ENCODE results near the gene CHD2. TPM values are rescaled to one million over a fixed set of nuclear protein-coding genes. Genes with fewer than 3 reads are reported as not detected.

Gene CHD2
- total RNA-seq, 4 donors from 2014 or later, result 149 to 299 (median 213) TPM

DNA sequence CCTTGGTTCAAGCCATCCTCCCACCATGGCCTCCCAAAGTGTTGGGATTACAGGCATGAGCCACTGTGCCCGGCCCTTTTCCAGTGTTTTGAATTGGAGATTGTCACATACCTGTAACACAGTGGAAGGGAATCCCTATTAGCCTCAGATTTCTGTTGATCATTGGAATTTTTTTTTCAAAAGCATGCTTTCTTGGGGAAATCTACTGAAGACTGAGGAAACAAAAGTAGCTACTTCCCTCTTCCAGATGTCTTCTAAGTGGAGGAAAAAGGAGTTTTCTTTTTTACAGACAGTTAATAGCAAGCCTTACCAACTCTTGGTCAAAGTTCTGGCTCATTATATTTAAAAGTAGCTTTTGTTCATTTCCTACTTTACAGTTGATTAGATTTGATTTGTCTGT is 33.7 kb downstream of the CHD2 start:
- H3K36me3 ChIP-seq, result peaks cover 36 to 62% of the 10 kb centered on the region in 2 donors
- no peak overlapping the region for H3K4me3 ChIP-seq (replicated peaks in 1 of 3)
- H3K27me3 ChIP-seq, result no peaks in the 10 kb centered on the region
- WGBS, 2 donors, result 100% methylated on average over 1 of the region's 1 CpG
- no peak for DNase-seq
- peaks cover 25 to 26% of the 10 kb centered on the region in 2 donors for H3K4me1 ChIP-seq
- peak overlapping the region in 2 of 3 donors; percentile 13 to 41 for H3K27ac ChIP-seq
- TF ChIP-seq POLR2A (IDR thresholded peaks at IDR 0.05), result no peak
- TF ChIP-seq, protein P1, sequence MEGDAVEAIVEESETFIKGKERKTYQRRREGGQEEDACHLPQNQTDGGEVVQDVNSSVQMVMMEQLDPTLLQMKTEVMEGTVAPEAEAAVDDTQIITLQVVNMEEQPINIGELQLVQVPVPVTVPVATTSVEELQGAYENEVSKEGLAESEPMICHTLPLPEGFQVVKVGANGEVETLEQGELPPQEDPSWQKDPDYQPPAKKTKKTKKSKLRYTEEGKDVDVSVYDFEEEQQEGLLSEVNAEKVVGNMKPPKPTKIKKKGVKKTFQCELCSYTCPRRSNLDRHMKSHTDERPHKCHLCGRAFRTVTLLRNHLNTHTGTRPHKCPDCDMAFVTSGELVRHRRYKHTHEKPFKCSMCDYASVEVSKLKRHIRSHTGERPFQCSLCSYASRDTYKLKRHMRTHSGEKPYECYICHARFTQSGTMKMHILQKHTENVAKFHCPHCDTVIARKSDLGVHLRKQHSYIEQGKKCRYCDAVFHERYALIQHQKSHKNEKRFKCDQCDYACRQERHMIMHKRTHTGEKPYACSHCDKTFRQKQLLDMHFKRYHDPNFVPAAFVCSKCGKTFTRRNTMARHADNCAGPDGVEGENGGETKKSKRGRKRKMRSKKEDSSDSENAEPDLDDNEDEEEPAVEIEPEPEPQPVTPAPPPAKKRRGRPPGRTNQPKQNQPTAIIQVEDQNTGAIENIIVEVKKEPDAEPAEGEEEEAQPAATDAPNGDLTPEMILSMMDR (IDR thresholded peaks at IDR 0.05), result no peak
- intact Hi-C loops (cut with DNase I), result no loop called here
- no peaks in the 10 kb centered on the region for H3K9me3 ChIP-seq

DNA sequence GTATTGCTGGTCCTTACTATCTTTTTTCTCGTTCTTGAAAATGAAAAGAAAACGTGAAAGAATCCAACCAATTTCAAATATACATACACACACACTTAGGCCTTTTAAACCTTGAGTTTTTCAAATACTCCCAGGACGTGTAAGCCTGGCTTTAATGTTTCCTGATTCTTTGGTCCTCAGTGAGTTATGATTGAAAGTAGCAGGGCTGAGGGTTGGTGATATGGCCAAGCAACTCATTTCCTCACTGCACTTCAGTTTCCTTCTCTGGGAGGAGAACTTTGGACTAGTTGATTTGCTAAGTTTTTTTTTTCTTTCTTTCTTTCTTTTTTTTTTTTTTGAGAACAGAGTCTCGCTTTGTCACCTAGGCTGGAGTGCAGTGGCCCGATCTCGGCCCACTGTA is 34.6 kb downstream of the CHD2 start:
- Histone ChIP-seq H3K27me3 (no peaks in the 10 kb centered on the region), H3K4me3 (replicated peaks in 1 of 3) (no peak overlapping the region), H3K4me1 (peaks cover 16 to 17% of the 10 kb centered on the region in 2 donors), H3K27ac (no peak overlapping the region), H3K36me3 (peaks cover 45 to 64% of the 10 kb centered on the region in 2 donors), H3K9me3 (no peaks in the 10 kb centered on the region)
- DNase-seq, result no peak
- WGBS, 2 donors, result 92 to 94% methylated on average over 6 of the region's 6 CpGs
- intact Hi-C loops (cut with DNase I), result no loop called here
- TF ChIP-seq POLR2A (IDR thresholded peaks at IDR 0.05), result no peak
- TF ChIP-seq, protein P1 (IDR thresholded peaks at IDR 0.05), result no peak

DNA sequence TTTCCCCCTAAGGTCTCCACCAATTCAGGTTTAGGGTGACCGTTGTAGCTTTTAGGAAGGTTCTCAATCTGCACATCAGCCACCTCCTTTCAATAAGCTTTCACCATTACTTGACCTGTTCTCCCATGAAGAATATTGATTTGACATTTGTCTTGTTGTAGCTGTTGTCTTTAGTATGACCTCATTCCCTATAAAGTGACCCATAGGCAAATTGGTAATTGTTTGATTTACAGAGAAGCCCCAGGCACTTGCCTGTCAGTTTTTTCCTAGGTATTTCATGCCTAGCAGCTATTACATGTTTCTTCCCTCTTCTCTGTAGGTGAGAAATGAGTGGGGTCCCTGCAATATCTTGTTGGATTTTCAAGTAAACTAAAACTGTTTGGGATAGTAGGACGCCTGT is 36.0 kb downstream of the CHD2 start:
- TF ChIP-seq, protein P1 (IDR thresholded peaks at IDR 0.05), result no peak
- no peak for TF ChIP-seq POLR2A (IDR thresholded peaks at IDR 0.05)
- H3K27me3 ChIP-seq, result no peaks in the 10 kb centered on the region
- DNase-seq, result no peak
- H3K27ac ChIP-seq, result peak overlapping the region in 2 of 3 donors; percentile 7 to 27
- 96 to 99% methylated on average over 2 of the region's 2 CpGs for WGBS, 2 donors
- H3K36me3 ChIP-seq, result peaks cover 45 to 67% of the 10 kb centered on the region in 2 donors
- no peak overlapping the region for H3K4me3 ChIP-seq (replicated peaks in 1 of 3)
- H3K4me1 ChIP-seq, result peaks cover 2 to 3% of the 10 kb centered on the region in 2 donors
- no peaks in the 10 kb centered on the region for H3K9me3 ChIP-seq
- intact Hi-C loops (cut with DNase I), result no loop called here

GRCh38 chr15:92936693-92937092 is 36.6 kb downstream of the CHD2 start:
- H3K36me3 ChIP-seq, result peaks cover 51 to 69% of the 10 kb centered on the region in 2 donors
- no peaks in the 10 kb centered on the region for H3K9me3 ChIP-seq
- peak overlapping the region in 2 of 3 donors; percentile 6 to 7 for H3K27ac ChIP-seq
- intact Hi-C loops (cut with DNase I), result no loop called here
- H3K4me3 ChIP-seq (replicated peaks in 1 of 3), result no peak overlapping the region
- no peak for DNase-seq
- 75 to 93% methylated on average over 2 of the region's 2 CpGs for WGBS, 2 donors
- H3K27me3 ChIP-seq, result no peaks in the 10 kb centered on the region
- no peak for TF ChIP-seq POLR2A (IDR thresholded peaks at IDR 0.05)
- TF ChIP-seq, protein P1 (IDR thresholded peaks at IDR 0.05), result no peak
- H3K4me1 ChIP-seq, result peaks cover 0 to 3% of the 10 kb centered on the region in 2 donors

DNA sequence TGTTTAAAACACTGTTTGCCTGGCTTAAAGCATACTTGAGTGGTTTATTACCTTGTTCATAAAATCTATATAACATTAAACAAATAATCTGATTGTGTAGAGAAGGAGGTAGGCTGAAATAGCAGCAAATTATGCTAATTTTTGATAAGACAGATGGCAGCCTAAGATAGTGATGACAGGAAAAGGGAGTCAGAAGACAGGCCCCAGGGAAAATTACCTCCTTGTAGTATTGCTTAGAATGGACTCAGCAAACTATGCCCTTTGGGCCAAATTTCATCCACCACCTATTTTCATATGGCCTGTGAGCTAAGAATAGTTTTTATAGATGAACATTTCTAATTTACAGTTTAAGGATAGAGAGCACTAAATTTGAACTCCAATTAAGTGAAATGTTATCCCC is 37.8 kb downstream of the CHD2 start:
- Histone ChIP-seq H3K4me3 (replicated peaks in 1 of 3) (no peak overlapping the region), H3K27ac (peak overlapping the region in 1 of 3 donors; percentile 4), H3K9me3 (no peaks in the 10 kb centered on the region), H3K27me3 (no peaks in the 10 kb centered on the region), H3K36me3 (peaks cover 63 to 71% of the 10 kb centered on the region in 2 donors), H3K4me1 (peaks cover 0 to 3% of the 10 kb centered on the region in 2 donors)
- intact Hi-C loops (cut with DNase I), result no loop called here
- no peak for DNase-seq
- no peak for TF ChIP-seq POLR2A (IDR thresholded peaks at IDR 0.05)
- TF ChIP-seq, protein P1 (IDR thresholded peaks at IDR 0.05), result no peak

Data from thyroid gland (tissue), 4 donors.